Testis (tissue), 3 donors: ENCODE results near the gene HNF4A. TPM values are rescaled to one million over a fixed set of nuclear protein-coding genes. Genes with fewer than 3 reads are reported as not detected.
A peak's percentile ranks its signal among the peaks of the same experiment; 100 is the strongest.

ENCODE experiments used
- DNase-seq: peaks from one replicate; pipeline ENCODE4 v3.0.0-alpha.2; 2019
- H3K27ac ChIP-seq, 2 donors: fragments of 200-600 bp; sonication (generic); one replicate each; pipeline ENCODE4 v1.5.1; 2019
- H3K27me3 ChIP-seq: fragments of 200-600 bp; sonication (generic); one replicate; pipeline ENCODE4 v1.5.1; 2019
- H3K36me3 ChIP-seq: fragments of 200-600 bp; sonication (generic); one replicate; pipeline ENCODE4 v1.5.1; 2017; ENCODE audit warnings: low read depth; ENCODE audit errors: missing control alignments
- H3K4me1 ChIP-seq: fragments of 200-600 bp; sonication (generic); one replicate; pipeline ENCODE4 v1.5.1; 2019
- H3K4me3 ChIP-seq, 2 donors: fragments of 200-600 bp; sonication (generic); one replicate each; pipeline ENCODE4 v1.5.1; 2017 to 2019
- H3K9me3 ChIP-seq: fragments of 200-600 bp; sonication (generic); one replicate; pipeline ENCODE4 v1.5.1; 2017
- CTCF ChIP-seq, 3 experiments: fragments of 450-650 bp in 2 of 3; fragments of 200-600 bp in 1 of 3; sonication (generic) in 1 of 3; IDR thresholded peaks; one replicate each; pipeline ENCODE4 v1.5.1; 2016 to 2019; ENCODE audit warnings: antibody characterized with exemption in 3 of 3, mild to moderate bottlenecking in 2 of 3, moderate library complexity in 1 of 3
- POLR2A ChIP-seq: fragments of 450-650 bp; IDR thresholded peaks from one replicate; pipeline ENCODE4 v1.6.1; 2017; ENCODE audit warnings: antibody characterized with exemption, mild to moderate bottlenecking, moderate library complexity
- WGBS, 2 donors: methylation state at CpG; one replicate each; pipeline ENCODE4 v1.1.5; 2018; 5-methylcytosine and 5-hydroxymethylcytosine counted together
- intact Hi-C: fragments of 100-400 bp; cut with DNase I; formaldehyde crosslinking; loops from one replicate; pipeline ENCODE4 v1.15.1; 2023; ENCODE audit warnings: low total_unique reads
- polyA plus RNA-seq: library from polyadenylated mRNA; stranded (reverse); fragments of 350-450 nt; fragmentation: Illumina TruSeq; extraction: RNeasy Lipid Tissue Mini Kit (QIAGEN cat#74804); gene quantifications from one replicate; pipeline ENCODE4 v1.2.3, GENCODE V29; 2014; ENCODE audit warnings: low read depth, low replicate concordance; ENCODE audit not compliant: insufficient read depth
- total RNA-seq, 2 donors: library from RNA; depleted of rRNA; stranded (reverse); fragments of >200 nt; gene quantifications; one replicate each; pipeline ENCODE4 v1.2.3, GENCODE V29; 2016

Gene HNF4A
- total and polyA plus RNA-seq, 3 donors from 2014 or later = 1.2 to 2.5 (median 1.4) TPM

DNA sequence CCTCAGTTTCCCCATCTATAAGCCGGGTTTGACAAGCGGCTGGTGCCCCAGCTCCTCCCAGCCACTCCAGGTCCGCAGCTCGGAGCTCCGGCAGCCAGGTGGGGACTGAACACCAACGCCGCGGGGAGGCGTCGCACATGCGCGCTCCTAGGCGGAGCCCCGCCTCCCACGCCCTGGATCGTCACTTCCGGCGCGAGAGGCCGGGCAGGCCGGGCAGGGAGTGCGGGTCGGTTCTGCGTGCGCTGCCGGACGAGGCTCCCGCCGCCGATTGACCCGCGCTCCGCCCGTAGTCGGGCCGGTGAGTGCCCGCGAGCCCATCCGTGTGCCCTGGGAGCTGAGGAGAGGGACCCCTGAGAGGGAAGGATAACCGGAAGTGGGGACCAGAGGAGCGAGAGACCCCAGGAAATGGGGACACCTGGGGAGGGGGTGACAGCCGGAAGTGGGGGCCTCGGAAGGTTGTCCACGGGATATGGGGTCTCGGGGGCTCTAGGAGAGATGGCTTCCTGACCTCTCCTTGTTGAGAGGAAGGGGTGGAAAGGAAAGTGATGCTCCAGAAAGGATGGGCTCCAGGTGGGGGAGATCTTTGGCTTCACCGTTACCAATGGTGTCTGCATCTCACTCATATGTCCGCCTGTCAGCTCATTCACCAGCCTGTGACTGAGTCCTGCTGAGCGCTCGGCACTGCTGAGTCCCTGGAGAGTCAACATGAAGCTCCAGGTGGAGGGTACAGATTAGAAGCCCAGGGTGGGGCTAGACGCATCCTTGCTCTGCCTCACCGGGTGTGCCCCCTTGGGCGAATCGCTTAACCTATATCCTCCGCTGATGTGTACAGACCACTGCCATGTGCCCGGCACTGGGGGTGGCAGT, 120.4 kb downstream of the HNF4A start, which contains the start of gene TTPAL:
TTPAL (plus strand) TSS at position 181 of the 867 bp plus-strand sequence. CDS start 4,126 bp downstream, outside the sequence.
- H3K27ac ChIP-seq = peak within 1 kb of the TSS; percentile 93 to 95
- no peaks in the 10 kb centered on the region for H3K36me3 ChIP-seq
- intact Hi-C loops = loop anchor here (10.0 kb wide), 2 partner anchors 49 to 139 kb away; partner anchors contain the start of gene SERINC3
- H3K27me3 ChIP-seq = no peaks in the 10 kb centered on the region
- peaks cover 7% of the 10 kb centered on the region for H3K4me1 ChIP-seq
- DNase-seq = peak; percentile 92
- no peaks in the 10 kb centered on the region for H3K9me3 ChIP-seq
- WGBS, 2 donors = 1 to 4% methylated on average over 44 to 47 of the region's 55 CpGs
- H3K4me3 ChIP-seq = peak within 1 kb of the TSS; percentile 76 to 92
- TF ChIP-seq CTCF (IDR thresholded peaks at IDR 0.05) (peak in 2 of 3 experiments; percentile 48 to 60), POLR2A (peak; percentile 99)

DNA sequence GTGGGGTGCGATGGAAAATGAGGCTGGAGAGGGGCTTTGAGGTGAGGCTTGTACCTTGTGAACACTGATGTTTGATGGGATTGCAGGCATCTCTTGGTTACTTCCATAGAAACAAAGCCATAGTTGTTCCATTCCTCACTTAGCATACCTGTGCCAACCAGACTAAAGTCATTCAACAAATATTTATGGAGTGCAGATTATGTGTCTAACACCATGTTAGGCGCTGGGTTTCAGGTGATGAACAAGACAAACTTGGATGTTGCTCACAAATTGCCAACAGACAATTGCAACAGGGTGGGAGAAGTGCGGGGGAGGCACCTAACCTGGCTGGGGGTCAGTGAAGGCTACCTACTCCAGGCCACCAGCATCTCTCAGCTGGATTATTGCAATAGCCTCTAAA, 121.7 kb downstream of the HNF4A start:
- intact Hi-C loops = loop anchor here (10.0 kb wide), 2 partner anchors 48 to 138 kb away; partner anchors contain the start of gene SERINC3
- Histone ChIP-seq H3K36me3 (no peaks in the 10 kb centered on the region), H3K4me1 (peaks cover 7% of the 10 kb centered on the region), H3K27me3 (no peaks in the 10 kb centered on the region), H3K9me3 (no peaks in the 10 kb centered on the region), H3K4me3 (no peak overlapping the region), H3K27ac (peak overlapping the region in 1 of 2 donors; percentile 2)
- TF ChIP-seq CTCF (IDR thresholded peaks at IDR 0.05) (no peak), POLR2A (no peak)
- no peak for DNase-seq
- WGBS, 2 donors = 82 to 86% methylated on average over 3 of the region's 3 CpGs

GRCh38 chr20:44478206-44478605, 122.7 kb downstream of the HNF4A start:
- no peak overlapping the region for H3K4me3 ChIP-seq
- H3K4me1 ChIP-seq = peaks cover 7% of the 10 kb centered on the region
- 75 to 77% methylated on average over 5 to 6 of the region's 6 CpGs for WGBS, 2 donors
- TF ChIP-seq CTCF (IDR thresholded peaks at IDR 0.05) (no peak), POLR2A (no peak)
- intact Hi-C loops = loop anchor here (10.0 kb wide), 2 partner anchors 47 to 137 kb away; partner anchors contain the start of gene SERINC3
- H3K36me3 ChIP-seq = no peaks in the 10 kb centered on the region
- peak overlapping the region in 1 of 2 donors; percentile 8 for H3K27ac ChIP-seq
- no peaks in the 10 kb centered on the region for H3K27me3 ChIP-seq
- DNase-seq = no peak
- no peaks in the 10 kb centered on the region for H3K9me3 ChIP-seq

DNA sequence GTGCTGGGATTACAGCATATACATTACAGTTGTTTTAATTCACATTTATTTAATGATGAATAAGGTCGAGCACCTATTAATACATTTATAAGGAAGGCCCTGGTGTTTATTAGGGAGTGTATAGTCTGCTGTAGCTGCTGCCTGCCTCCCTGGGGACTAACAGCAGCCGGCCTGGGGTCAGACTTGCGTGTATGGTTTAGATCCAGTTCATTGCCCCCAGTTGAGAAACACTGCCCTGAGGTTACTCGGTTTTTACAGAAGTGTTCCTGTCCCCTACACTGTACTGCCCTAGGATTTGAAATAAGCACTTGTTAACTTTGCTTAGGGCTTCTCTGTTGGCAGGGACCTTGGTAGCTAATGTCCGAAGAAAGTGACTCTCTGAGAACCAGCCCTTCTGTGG, 124.1 kb downstream of the HNF4A start:
- Histone ChIP-seq H3K27ac (no peak overlapping the region), H3K36me3 (no peaks in the 10 kb centered on the region), H3K27me3 (no peaks in the 10 kb centered on the region), H3K4me1 (peaks cover 7% of the 10 kb centered on the region), H3K4me3 (no peak overlapping the region), H3K9me3 (no peaks in the 10 kb centered on the region)
- TF ChIP-seq POLR2A = no peak
- no peak for TF ChIP-seq CTCF (IDR thresholded peaks at IDR 0.05)
- intact Hi-C loops = loop anchor here (10.0 kb wide), 2 partner anchors 45 to 135 kb away; partner anchors contain the start of gene SERINC3
- DNase-seq = no peak
- 79 to 86% methylated on average over 5 of the region's 5 CpGs for whole genome bisulfite sequencing, 2 donors
